Smooth muscle cell of trachea (primary cell): Measurements from ENCODE around the gene IFNW1. TPM values are rescaled to one million over a fixed set of nuclear protein-coding genes. Genes with fewer than 3 reads are reported as not detected.

Experiments used
- total RNA-seq: library from RNA; depleted of rRNA; stranded (reverse); fragments of >200 nt; gene quantifications from 2 replicates; pipeline ENCODE4 v1.2.1, GENCODE V29; 2014

IFNW1 gene
- total RNA-seq, result not detected in 2 replicates

DNA sequence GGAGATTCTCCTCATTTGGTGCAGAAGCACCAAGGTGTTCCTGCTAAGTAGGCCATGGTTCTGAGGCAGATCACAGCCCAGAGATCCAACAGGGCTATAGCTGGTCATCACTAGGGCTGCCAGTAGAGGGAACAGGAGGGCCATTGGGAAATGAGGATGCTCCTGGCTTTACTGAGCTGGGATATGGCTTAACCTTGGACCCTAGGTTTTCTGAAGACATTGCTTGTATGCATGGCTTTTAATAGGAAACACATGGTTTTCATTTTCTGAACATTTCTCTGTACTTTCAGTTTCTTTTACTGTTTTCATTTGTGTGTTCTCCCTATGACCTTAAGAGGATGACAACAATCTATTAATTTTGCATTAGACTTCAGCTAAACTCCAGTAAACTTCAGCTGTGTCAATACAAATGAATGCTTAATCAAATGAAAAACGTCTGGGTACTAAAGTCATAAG, at the start of gene IFNW1:
IFNW1 (minus strand) TSS at position 406 of the 456 bp plus-strand sequence; CDS start at position 144, 262 bp downstream.

DNA sequence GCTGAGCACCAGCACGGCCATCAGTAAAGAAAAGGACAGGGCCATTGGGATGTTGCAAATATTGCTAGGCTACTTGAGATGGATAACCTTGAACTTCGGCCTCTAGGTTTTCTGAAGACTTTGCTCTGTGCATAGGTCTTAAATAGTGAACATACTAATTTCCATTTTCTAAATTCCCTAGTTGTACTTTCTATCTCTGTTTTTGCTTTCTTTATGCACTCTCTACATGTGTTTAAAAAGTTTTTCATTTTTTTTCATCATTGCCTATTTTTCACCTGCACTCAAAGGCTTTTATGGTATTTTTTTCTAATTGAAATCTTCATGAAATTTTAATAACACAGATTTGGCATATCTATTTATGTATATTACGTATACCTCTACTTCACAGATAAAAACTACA, 45.9 kb upstream of the IFNW1 start, which contains the start of gene IFNA4:
IFNA4 (minus strand) TSS at position 101 of the 400 bp plus-strand sequence; CDS start at position 45, 56 bp downstream.

DNA sequence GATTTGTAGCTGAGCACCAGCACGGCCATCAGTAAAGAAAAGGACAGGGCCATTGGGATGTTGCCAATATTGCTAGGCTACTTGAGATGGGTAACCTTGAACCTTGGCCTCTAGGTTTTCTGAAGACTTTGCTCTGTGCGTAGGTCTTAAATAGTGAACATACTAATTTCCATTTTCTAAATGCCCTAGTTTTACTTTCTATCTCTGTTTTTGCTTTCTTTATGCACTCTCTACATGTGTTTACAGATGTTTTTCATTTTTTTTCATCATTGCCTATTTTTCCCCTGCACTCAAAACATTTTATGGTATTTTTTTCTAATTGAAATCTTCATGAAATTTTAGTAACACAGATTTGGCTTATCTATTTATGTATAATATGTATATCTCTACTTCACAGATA, 24.9 kb upstream of the IFNW1 start, which contains the start of gene IFNA21:
IFNA21 (minus strand) TSS at position 101 of the 400 bp plus-strand sequence; CDS start at position 53, 48 bp downstream.

Other genes with a start within 250 kb of the IFNW1 start
- 13.4 and 16.3 TPM in 2 replicates for gene HACD4, start 110.2 kb downstream of the IFNW1 start, total RNA-seq
- gene IFNB1, start 63.9 kb downstream of the IFNW1 start, total RNA-seq, result not detected in 2 replicates
- gene IFNA21, start 24.8 kb upstream of the IFNW1 start, total RNA-seq, result not detected in 2 replicates
- gene IFNA4, start 45.8 kb upstream of the IFNW1 start, total RNA-seq, result not detected in 2 replicates
- not detected in 2 replicates for gene IFNA7, start 60.4 kb upstream of the IFNW1 start, total RNA-seq
- gene IFNA10, start 65.3 kb upstream of the IFNW1 start, total RNA-seq, result not detected in 2 replicates
- not detected in 2 replicates for gene IFNA16, start 75.5 kb upstream of the IFNW1 start, total RNA-seq
- not detected in 2 replicates for gene IFNA17, start 86.4 kb upstream of the IFNW1 start, total RNA-seq
- not detected in 2 replicates for gene IFNA14, start 98.2 kb upstream of the IFNW1 start, total RNA-seq
- gene IFNA5, start 163.5 kb upstream of the IFNW1 start, total RNA-seq, result not detected in 2 replicates
- 48.1 and 52.5 TPM in 2 replicates for gene KLHL9, start 193.6 kb upstream of the IFNW1 start, total RNA-seq
- gene IFNA6, start 209.1 kb upstream of the IFNW1 start, total RNA-seq, result not detected in 2 replicates
- not detected in 2 replicates for gene IFNA13, start 226.2 kb upstream of the IFNW1 start, total RNA-seq
- not detected in 2 replicates for gene IFNA2, start 243.6 kb upstream of the IFNW1 start, total RNA-seq